Endodermal cell (in vitro differentiated cells): ENCODE measurements around the gene LRPAP1. TPM values are rescaled to one million over a fixed set of nuclear protein-coding genes. Genes with fewer than 3 reads are reported as not detected.
A peak's percentile ranks its signal among the peaks of the same experiment; 100 is the strongest.

Source experiments
- DNase-seq: peaks from one replicate; pipeline ENCODE4 v3.0.0-alpha.2; 2017
- H3K27ac ChIP-seq: 2 replicates; pipeline ENCODE4 v1.5.1; 2013; ENCODE audit warnings: mild to moderate bottlenecking, low read depth, low read length, moderate library complexity
- H3K27me3 ChIP-seq: 2 replicates; pipeline ENCODE4 v1.6.1; 2013; ENCODE audit warnings: mild to moderate bottlenecking, low read length, moderate library complexity; ENCODE audit not compliant: insufficient read depth, control insufficient read depth, poor library complexity, severe bottlenecking
- H3K36me3 ChIP-seq: 2 replicates; pipeline ENCODE4 v1.7.0; 2013; ENCODE audit warnings: mild to moderate bottlenecking, low read length, moderate library complexity; ENCODE audit not compliant: control insufficient read depth, insufficient read depth
- H3K4me1 ChIP-seq: one replicate; pipeline ENCODE4 v1.7.0; 2013; ENCODE audit warnings: low read length; ENCODE audit not compliant: control insufficient read depth, insufficient read depth
- H3K4me3 ChIP-seq: 2 replicates; pipeline ENCODE4 v1.5.1; 2013; ENCODE audit warnings: mild to moderate bottlenecking, low read length, moderate library complexity
- H3K9ac ChIP-seq: 2 replicates; pipeline ENCODE4 v1.6.1; 2013; ENCODE audit warnings: mild to moderate bottlenecking, low read length, moderate library complexity; ENCODE audit not compliant: poor library complexity, severe bottlenecking; ENCODE audit errors: extremely low read depth
- H3K9me3 ChIP-seq: 2 replicates; pipeline ENCODE4 v1.6.1; 2013; ENCODE audit warnings: mild to moderate bottlenecking, low read length, moderate library complexity; ENCODE audit not compliant: control insufficient read depth
- H3K27ac Mint-ChIP-seq: 2 replicates; pipeline ENCODE4 v1.8.0; 2020; ENCODE audit warnings: mixed read lengths
- H3K27me3 Mint-ChIP-seq: 2 replicates; pipeline ENCODE4 v1.8.0; 2021; ENCODE audit warnings: mild to moderate bottlenecking, mixed read lengths; ENCODE audit not compliant: insufficient read depth
- H3K36me3 Mint-ChIP-seq: 2 replicates; pipeline ENCODE4 v1.8.0; 2020; ENCODE audit warnings: low read depth, mixed read lengths
- H3K4me1 Mint-ChIP-seq: 2 replicates; pipeline ENCODE4 v1.8.0; 2020; ENCODE audit warnings: mixed read lengths
- H3K4me3 Mint-ChIP-seq: 2 replicates; pipeline ENCODE4 v1.8.0; 2020; ENCODE audit warnings: mild to moderate bottlenecking, moderate library complexity, mixed read lengths
- H3K9me3 Mint-ChIP-seq: 2 replicates; pipeline ENCODE4 v1.8.0; 2020; ENCODE audit warnings: mild to moderate bottlenecking, mixed read lengths
- WGBS, 2 experiments: methylation state at CpG; one replicate each; pipeline versions ENCODE4 v1.1.5 to v1.1.7; 2013; ENCODE audit warnings: missing lambda C conversion rate in 2 of 2, mixed read lengths in 1 of 2; ENCODE audit not compliant: insufficient coverage in 1 of 2, insufficient read length in 1 of 2; 5-methylcytosine and 5-hydroxymethylcytosine counted together
- total RNA-seq, 2 donors: library from RNA; stranded (reverse); fragmentation: NEBNext Ultra II Directional in 1 of 2; extraction: Animal tissue kit (Norgen Biotek cat#: 25700) in 1 of 2; gene quantifications; 2 replicates in 1 of 2; 3 replicates in 1 of 2; pipeline ENCODE4 v1.2.1, GENCODE V29; 2021
- TF ChIP-seq, protein P1 (sequence below): fragments of 200-600 bp; sonication (generic); conservative IDR thresholded peaks from 2 replicates; pipeline ENCODE4 v1.5.0; 2021; ENCODE audit warnings: antibody characterized with exemption, mild to moderate bottlenecking

The LRPAP1 gene
- total RNA-seq, 2 donors from 2014 or later, result 111 to 129 TPM

DNA sequence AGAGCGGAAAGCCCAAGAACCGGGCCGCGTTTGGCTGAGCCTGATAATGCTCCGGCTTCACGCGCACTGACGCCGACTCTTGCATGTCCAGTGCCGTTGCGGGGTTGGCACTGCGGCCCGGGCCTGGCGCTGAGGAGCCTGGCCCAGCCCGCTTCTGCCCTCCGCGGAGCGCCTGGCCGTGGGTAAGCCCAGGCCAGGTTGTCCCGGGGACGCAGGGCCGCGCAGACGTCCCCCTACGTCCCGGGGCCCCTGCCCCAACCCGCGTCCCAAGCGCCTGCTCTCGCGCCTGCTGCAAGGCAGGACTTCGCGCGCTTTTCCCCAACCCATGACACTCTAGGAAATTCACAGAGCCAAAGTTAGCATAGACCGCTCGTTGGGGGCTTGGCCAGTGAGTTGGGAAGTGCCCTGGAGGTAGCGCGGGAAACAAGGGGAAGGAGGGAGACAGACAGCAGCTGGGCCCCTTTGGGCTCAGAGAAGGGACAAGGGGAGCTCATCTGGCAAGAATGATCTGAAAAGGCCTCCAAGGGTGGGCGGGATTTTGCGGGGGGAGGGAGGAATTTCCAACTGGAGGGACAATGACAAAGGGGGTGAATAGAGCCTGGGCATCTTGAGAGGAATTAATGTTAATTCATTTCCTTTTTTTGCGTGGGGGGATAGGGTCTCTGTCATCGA lies 665 bp upstream of the LRPAP1 start:
- Histone ChIP-seq H3K9me3 (no peaks in the 10 kb centered on the region), H3K27ac (peak overlapping the region; percentile 49), H3K9ac (no peak overlapping the region), H3K4me1 (peaks cover 2% of the 10 kb centered on the region), H3K27me3 (peaks cover 15% of the 10 kb centered on the region), H3K4me3 (peak overlapping the region; percentile 69), H3K36me3 (peaks cover 14% of the 10 kb centered on the region)
- Mint-ChIP-seq H3K9me3 (peaks cover 9% of the 10 kb centered on the region), H3K36me3 (peaks cover 18% of the 10 kb centered on the region), H3K27ac (peak overlapping the region; percentile 39), H3K27me3 (peaks cover 35% of the 10 kb centered on the region), H3K4me3 (peak overlapping the region; percentile 95), H3K4me1 (peaks cover 12% of the 10 kb centered on the region)
- peak; percentile 75 for DNase-seq
- 37 to 49% methylated on average over 16 to 42 of the region's 42 CpGs for WGBS, 2 experiments
- TF ChIP-seq, protein P1, sequence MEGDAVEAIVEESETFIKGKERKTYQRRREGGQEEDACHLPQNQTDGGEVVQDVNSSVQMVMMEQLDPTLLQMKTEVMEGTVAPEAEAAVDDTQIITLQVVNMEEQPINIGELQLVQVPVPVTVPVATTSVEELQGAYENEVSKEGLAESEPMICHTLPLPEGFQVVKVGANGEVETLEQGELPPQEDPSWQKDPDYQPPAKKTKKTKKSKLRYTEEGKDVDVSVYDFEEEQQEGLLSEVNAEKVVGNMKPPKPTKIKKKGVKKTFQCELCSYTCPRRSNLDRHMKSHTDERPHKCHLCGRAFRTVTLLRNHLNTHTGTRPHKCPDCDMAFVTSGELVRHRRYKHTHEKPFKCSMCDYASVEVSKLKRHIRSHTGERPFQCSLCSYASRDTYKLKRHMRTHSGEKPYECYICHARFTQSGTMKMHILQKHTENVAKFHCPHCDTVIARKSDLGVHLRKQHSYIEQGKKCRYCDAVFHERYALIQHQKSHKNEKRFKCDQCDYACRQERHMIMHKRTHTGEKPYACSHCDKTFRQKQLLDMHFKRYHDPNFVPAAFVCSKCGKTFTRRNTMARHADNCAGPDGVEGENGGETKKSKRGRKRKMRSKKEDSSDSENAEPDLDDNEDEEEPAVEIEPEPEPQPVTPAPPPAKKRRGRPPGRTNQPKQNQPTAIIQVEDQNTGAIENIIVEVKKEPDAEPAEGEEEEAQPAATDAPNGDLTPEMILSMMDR, result no peak

DNA sequence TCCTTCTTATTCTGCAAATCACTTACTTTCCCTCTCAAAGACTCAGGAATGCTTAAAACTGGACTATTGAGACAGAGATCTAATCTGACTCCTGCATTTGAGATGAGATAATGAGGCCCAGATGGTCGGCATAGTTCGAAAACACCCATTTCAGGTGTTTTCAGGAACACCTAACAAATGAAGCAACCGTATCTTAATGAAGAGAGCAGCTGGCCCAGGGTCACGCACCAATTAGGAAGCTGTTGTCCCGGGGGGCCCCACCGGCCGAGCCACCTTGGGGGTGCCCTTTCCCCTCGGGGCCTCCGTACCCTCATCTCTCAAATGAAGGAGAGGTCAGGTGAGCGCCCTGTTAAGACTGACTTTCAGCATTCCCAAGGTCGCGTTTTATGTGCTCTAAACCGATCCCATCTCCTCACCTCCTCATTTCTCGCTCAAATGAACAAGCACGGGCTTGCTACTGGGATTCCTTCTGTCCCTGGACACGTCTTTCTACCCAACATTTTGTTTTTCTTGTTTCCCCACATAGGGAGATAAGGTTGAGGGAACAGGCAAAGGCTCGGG lies 824 bp downstream of the LRPAP1 start:
- no peak for DNase-seq
- peak overlapping the region; percentile 42 for H3K27ac Mint-ChIP-seq
- peak overlapping the region; percentile 93 for H3K4me3 ChIP-seq
- H3K36me3 Mint-ChIP-seq, result peaks cover 24% of the 10 kb centered on the region
- H3K36me3 ChIP-seq, result peaks cover 14% of the 10 kb centered on the region
- H3K9me3 ChIP-seq, result no peaks in the 10 kb centered on the region
- H3K27me3 Mint-ChIP-seq, result peaks cover 35% of the 10 kb centered on the region
- H3K9me3 Mint-ChIP-seq, result peaks cover 7% of the 10 kb centered on the region
- peaks cover 24% of the 10 kb centered on the region for H3K4me1 Mint-ChIP-seq
- H3K4me1 ChIP-seq, result peaks cover 2% of the 10 kb centered on the region
- TF ChIP-seq, protein P1, result no peak
- WGBS, 2 experiments, result 30% methylated on average over 9 to 17 of the region's 17 CpGs
- peak overlapping the region; percentile 95 for H3K4me3 Mint-ChIP-seq
- H3K27ac ChIP-seq, result no peak overlapping the region
- H3K27me3 ChIP-seq, result peaks cover 15% of the 10 kb centered on the region
- peak overlapping the region; percentile 75 for H3K9ac ChIP-seq

- Histone ChIP-seq H3K36me3 (peaks cover 14% of the 10 kb centered on the region), H3K27ac (no peak overlapping the region), H3K4me3 (peak overlapping the region; percentile 93), H3K4me1 (peaks cover 2% of the 10 kb centered on the region), H3K27me3 (peaks cover 15% of the 10 kb centered on the region), H3K9me3 (no peaks in the 10 kb centered on the region), H3K9ac (no peak overlapping the region)
- peak; percentile 57 for DNase-seq
- Mint-ChIP-seq H3K4me3 (peak overlapping the region; percentile 95), H3K27me3 (peaks cover 32% of the 10 kb centered on the region), H3K9me3 (peaks cover 6% of the 10 kb centered on the region), H3K36me3 (peaks cover 24% of the 10 kb centered on the region), H3K4me1 (peaks cover 24% of the 10 kb centered on the region), H3K27ac (no peak overlapping the region)
- TF ChIP-seq, protein P1, result no peak
- 85 to 90% methylated on average over 15 to 18 of the region's 18 CpGs for WGBS, 2 experiments
Observed at GRCh38 chr4:3530663-3531254, 1.5 kb downstream of the LRPAP1 start.
